Trophoblast cell (in vitro differentiated cells and primary cell): ENCODE data around the gene PPP4R1.

Experiments used
- DNase-seq, 2 donors: peaks; one replicate each; pipeline ENCODE4 v3.0.0-alpha.2; 2016
- H2AFZ ChIP-seq: 2 replicates; pipeline ENCODE4 v1.6.1; 2013; ENCODE audit warnings: low read length, moderate library complexity, mild to moderate bottlenecking; ENCODE audit not compliant: insufficient read depth, poor library complexity
- H2AK5ac ChIP-seq: 2 replicates; pipeline ENCODE4 v1.6.1; 2013; ENCODE audit warnings: mild to moderate bottlenecking, low read length
- H2BK120ac ChIP-seq: 2 replicates; pipeline ENCODE4 v1.6.1; 2013; ENCODE audit warnings: low read length, mild to moderate bottlenecking, moderate library complexity; ENCODE audit not compliant: insufficient read depth, poor library complexity
- H2BK12ac ChIP-seq: 2 replicates; pipeline ENCODE4 v1.6.1; 2013; ENCODE audit warnings: mild to moderate bottlenecking, low read length, moderate library complexity
- H2BK5ac ChIP-seq: 2 replicates; pipeline ENCODE4 v1.6.1; 2013; ENCODE audit warnings: low read length, low read depth, moderate library complexity, mild to moderate bottlenecking; ENCODE audit not compliant: poor library complexity
- H3K14ac ChIP-seq: 2 replicates; pipeline ENCODE4 v1.6.1; 2013; ENCODE audit warnings: mild to moderate bottlenecking, low read length
- H3K18ac ChIP-seq: 2 replicates; pipeline ENCODE4 v1.6.1; 2013; ENCODE audit warnings: mild to moderate bottlenecking, low read length
- H3K23ac ChIP-seq: 2 replicates; pipeline ENCODE4 v1.6.1; 2013; ENCODE audit warnings: low read length
- H3K27ac ChIP-seq: 2 replicates; pipeline ENCODE4 v1.5.1; 2013; ENCODE audit warnings: low read depth, mild to moderate bottlenecking, inconsistent platforms, low read length, moderate library complexity
- H3K27me3 ChIP-seq: 2 replicates; pipeline ENCODE4 v1.6.1; 2013; ENCODE audit warnings: inconsistent platforms, mild to moderate bottlenecking, low read length, moderate library complexity; ENCODE audit not compliant: insufficient read depth
- H3K36me3 ChIP-seq, 2 experiments: 1 replicate in 1 of 2; 2 replicates in 1 of 2; pipeline ENCODE4 v1.6.1; 2013; ENCODE audit warnings: low read length in 2 of 2, mild to moderate bottlenecking in 2 of 2, moderate library complexity in 1 of 2; ENCODE audit not compliant: insufficient read depth in 2 of 2, control insufficient read depth in 1 of 2
- H3K4ac ChIP-seq: 2 replicates; pipeline ENCODE4 v1.6.1; 2013; ENCODE audit warnings: low read depth, mild to moderate bottlenecking, low read length, moderate library complexity
- H3K4me1 ChIP-seq, 2 experiments: 1 replicate in 1 of 2; 2 replicates in 1 of 2; pipeline ENCODE4 v1.6.1; 2013; ENCODE audit warnings: low read length in 2 of 2, mild to moderate bottlenecking in 2 of 2, moderate library complexity in 1 of 2; ENCODE audit not compliant: insufficient read depth in 2 of 2, control insufficient read depth in 1 of 2
- H3K4me2 ChIP-seq: 2 replicates; pipeline ENCODE4 v1.6.1; 2013; ENCODE audit warnings: inconsistent platforms, mild to moderate bottlenecking, low read length, moderate library complexity
- H3K4me3 ChIP-seq: 2 replicates; pipeline ENCODE4 v1.5.1; 2013; ENCODE audit warnings: mild to moderate bottlenecking, low read depth, low read length, inconsistent platforms
- H3K79me1 ChIP-seq: one replicate; pipeline ENCODE4 v1.6.1; 2013; ENCODE audit warnings: low read length
- H3K79me2 ChIP-seq: 2 replicates; pipeline ENCODE4 v1.6.1; 2013; ENCODE audit warnings: low read length, mild to moderate bottlenecking; ENCODE audit not compliant: control insufficient read depth, insufficient read depth, poor library complexity
- H3K9ac ChIP-seq: 2 replicates; pipeline ENCODE4 v1.6.1; 2013; ENCODE audit warnings: mild to moderate bottlenecking, low read length
- H3K9me3 ChIP-seq: 2 replicates; pipeline ENCODE4 v1.6.1; 2013; ENCODE audit warnings: low read depth, mild to moderate bottlenecking, control low read depth, inconsistent platforms, low read length; ENCODE audit not compliant: insufficient read depth
- H4K12ac ChIP-seq: 2 replicates; pipeline ENCODE4 v1.6.1; 2013; ENCODE audit warnings: low read depth, mild to moderate bottlenecking, low read length, moderate library complexity
- H4K8ac ChIP-seq: 2 replicates; pipeline ENCODE4 v1.6.1; 2013; ENCODE audit warnings: low read depth, mild to moderate bottlenecking, low read length, moderate library complexity
- H4K91ac ChIP-seq: one replicate; pipeline ENCODE4 v1.6.1; 2013; ENCODE audit warnings: low read depth, mild to moderate bottlenecking, low read length, moderate library complexity
- WGBS: extraction: QIAGEN DNeasy Blood & Tissue Kit; methylation state at CpG from one replicate; pipeline ENCODE4 v1.1.7; 2013; ENCODE audit warnings: missing lambda C conversion rate; ENCODE audit not compliant: insufficient read length, insufficient coverage; ENCODE audit errors: extremely low coverage; 5-methylcytosine and 5-hydroxymethylcytosine counted together

The PPP4R1 gene

DNA sequence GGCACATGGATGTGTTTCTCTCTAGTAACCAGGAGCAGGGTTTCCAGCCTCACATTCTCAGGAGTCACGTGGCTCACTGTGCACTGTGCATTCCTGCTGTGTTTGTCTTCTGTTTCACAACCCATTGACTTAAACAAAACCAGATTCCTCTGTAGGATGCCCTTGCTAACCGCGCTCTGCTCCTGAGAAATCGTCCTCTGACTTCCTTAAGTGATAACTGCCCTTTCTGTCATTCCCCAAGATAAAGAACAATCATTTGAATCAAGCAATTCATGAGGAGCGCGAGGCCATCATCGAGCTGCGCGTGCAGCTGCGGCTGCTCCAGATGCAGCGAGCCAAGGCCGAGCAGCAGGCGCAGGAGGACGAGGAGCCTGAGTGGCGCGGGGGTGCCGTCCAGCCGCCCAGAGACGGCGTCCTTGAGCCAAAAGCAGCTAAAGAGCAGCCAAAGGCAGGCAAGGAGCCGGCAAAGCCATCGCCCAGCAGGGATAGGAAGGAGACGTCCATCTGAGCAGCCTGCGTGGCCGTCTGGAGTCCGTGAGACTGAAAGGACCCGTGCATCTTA, 78.8 kb downstream of the PPP4R1 start:
- H3K79me1 ChIP-seq, result peaks cover 5% of the 10 kb centered on the region
- H3K36me3 ChIP-seq, result peaks cover 34 to 40% of the 10 kb centered on the region in 2 experiments
- no peaks in the 10 kb centered on the region for H3K27me3 ChIP-seq
- H3K27ac ChIP-seq, result peak overlapping the region; percentile 62
- peak overlapping the region; percentile 27 for H3K14ac ChIP-seq
- peak overlapping the region; percentile 43 for H3K4ac ChIP-seq
- no peak overlapping the region for H3K23ac ChIP-seq
- peaks cover 9 to 13% of the 10 kb centered on the region in 2 experiments for H3K4me1 ChIP-seq
- peak overlapping the region; percentile 25 for H3K18ac ChIP-seq
- no peak overlapping the region for H3K9ac ChIP-seq
- no peak overlapping the region for H3K4me3 ChIP-seq
- H4K12ac ChIP-seq, result no peak overlapping the region
- H2BK120ac ChIP-seq, result no peak overlapping the region
- peak; percentile 63 to 73 for DNase-seq
- H3K4me2 ChIP-seq, result no peak overlapping the region
- peak overlapping the region; percentile 39 for H4K91ac ChIP-seq
- H2BK5ac ChIP-seq, result peak overlapping the region; percentile 67
- H3K79me2 ChIP-seq, result peaks cover 2% of the 10 kb centered on the region
- peak overlapping the region; percentile 29 for H2BK12ac ChIP-seq
- H2AK5ac ChIP-seq, result peak overlapping the region; percentile 7
- H3K9me3 ChIP-seq, result peaks cover 2% of the 10 kb centered on the region
- WGBS, result no CpG with 5 or more reads among the region's 27 CpGs
- H4K8ac ChIP-seq, result no peak overlapping the region
- H2AFZ ChIP-seq, result no peak overlapping the region

GRCh38 chr18:9534844-9535243, 79.5 kb downstream of the PPP4R1 start:
- H2AFZ ChIP-seq, result no peak overlapping the region
- H3K9ac ChIP-seq, result no peak overlapping the region
- no peak overlapping the region for H2BK5ac ChIP-seq
- H3K79me2 ChIP-seq, result peaks cover 2% of the 10 kb centered on the region
- no peak overlapping the region for H3K4me3 ChIP-seq
- no peak overlapping the region for H2BK120ac ChIP-seq
- H3K27ac ChIP-seq, result no peak overlapping the region
- no peak overlapping the region for H2AK5ac ChIP-seq
- no peak overlapping the region for H4K91ac ChIP-seq
- peaks cover 2% of the 10 kb centered on the region for H3K9me3 ChIP-seq
- H3K36me3 ChIP-seq, result peaks cover 32 to 34% of the 10 kb centered on the region in 2 experiments
- no CpG with 5 or more reads among the region's 11 CpGs for WGBS
- H4K8ac ChIP-seq, result no peak overlapping the region
- no peak overlapping the region for H3K4me2 ChIP-seq
- peak overlapping the region; percentile 73 for H3K18ac ChIP-seq
- DNase-seq, result no peak
- H3K79me1 ChIP-seq, result peaks cover 5% of the 10 kb centered on the region
- H3K14ac ChIP-seq, result no peak overlapping the region
- H3K27me3 ChIP-seq, result no peaks in the 10 kb centered on the region
- no peak overlapping the region for H3K23ac ChIP-seq
- no peak overlapping the region for H4K12ac ChIP-seq
- peaks cover 9 to 13% of the 10 kb centered on the region in 2 experiments for H3K4me1 ChIP-seq
- no peak overlapping the region for H3K4ac ChIP-seq
- no peak overlapping the region for H2BK12ac ChIP-seq

GRCh38 chr18:9531791-9532410, 82.5 kb downstream of the PPP4R1 start:
- H4K12ac ChIP-seq, result no peak overlapping the region
- peaks cover 29 to 31% of the 10 kb centered on the region in 2 experiments for H3K36me3 ChIP-seq
- H3K4ac ChIP-seq, result no peak overlapping the region
- DNase-seq, result peak; percentile 89 to 97
- H3K4me3 ChIP-seq, result no peak overlapping the region
- H2BK5ac ChIP-seq, result peak overlapping the region; percentile 27
- no peak overlapping the region for H2AK5ac ChIP-seq
- H2BK12ac ChIP-seq, result no peak overlapping the region
- H4K91ac ChIP-seq, result no peak overlapping the region
- no peak overlapping the region for H4K8ac ChIP-seq
- H3K4me1 ChIP-seq, result peaks cover 9 to 13% of the 10 kb centered on the region in 2 experiments
- H3K79me1 ChIP-seq, result peaks cover 5% of the 10 kb centered on the region
- H3K4me2 ChIP-seq, result no peak overlapping the region
- peak overlapping the region; percentile 48 for H3K27ac ChIP-seq
- H3K79me2 ChIP-seq, result peaks cover 2% of the 10 kb centered on the region
- H3K18ac ChIP-seq, result no peak overlapping the region
- no peak overlapping the region for H3K23ac ChIP-seq
- no peaks in the 10 kb centered on the region for H3K27me3 ChIP-seq
- no CpG with 5 or more reads among the region's 7 CpGs for WGBS
- no peak overlapping the region for H3K14ac ChIP-seq
- H2BK120ac ChIP-seq, result no peak overlapping the region
- H3K9me3 ChIP-seq, result peaks cover 3% of the 10 kb centered on the region
- no peak overlapping the region for H3K9ac ChIP-seq
- H2AFZ ChIP-seq, result no peak overlapping the region

DNA sequence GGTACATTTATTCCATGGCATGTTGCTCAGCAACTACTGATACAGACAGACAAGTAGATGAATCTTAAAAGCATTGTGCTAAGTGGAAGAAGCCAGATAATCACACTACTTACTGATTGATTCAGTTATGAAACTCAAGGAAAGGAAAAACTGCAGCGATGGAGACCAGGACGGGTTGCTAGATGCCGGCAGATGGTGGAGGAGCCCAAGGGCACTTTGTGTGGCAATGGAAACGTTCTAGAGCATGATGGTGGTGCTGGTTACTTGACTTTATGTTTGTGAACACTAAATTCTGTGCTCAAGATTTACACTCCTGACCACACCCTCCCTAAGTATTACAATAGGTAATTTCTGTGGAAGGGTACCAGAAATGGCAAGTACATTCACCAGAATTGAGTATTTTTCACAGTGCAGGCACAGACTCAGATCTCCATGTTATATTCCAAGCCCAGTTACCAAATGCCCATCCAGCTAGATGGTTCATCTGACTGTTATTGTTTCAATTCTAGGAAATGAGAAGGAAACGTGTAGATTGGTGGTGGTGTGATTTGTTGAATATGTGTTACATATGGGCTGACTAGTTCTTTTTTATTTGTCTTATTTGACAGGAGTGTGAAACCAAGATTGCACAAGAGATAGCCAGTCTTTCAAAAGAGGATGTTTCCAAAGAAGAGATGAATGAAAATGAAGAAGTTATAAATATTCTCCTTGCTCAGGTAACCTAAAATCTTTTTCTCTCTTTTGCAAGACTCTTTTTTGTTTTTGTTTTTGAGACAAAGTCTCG, 83.9 kb downstream of the PPP4R1 start:
- Histone ChIP-seq H3K14ac (no peak overlapping the region), H4K91ac (no peak overlapping the region), H3K9me3 (peaks cover 2% of the 10 kb centered on the region), H2BK12ac (no peak overlapping the region), H3K27ac (no peak overlapping the region), H2AK5ac (no peak overlapping the region), H3K9ac (no peak overlapping the region), H3K79me1 (peaks cover 2% of the 10 kb centered on the region), H3K36me3 (peaks cover 21 to 29% of the 10 kb centered on the region in 2 experiments), H3K4me3 (no peak overlapping the region), H3K4ac (no peak overlapping the region), H3K23ac (no peak overlapping the region), H4K8ac (no peak overlapping the region), H3K4me2 (no peak overlapping the region), H4K12ac (no peak overlapping the region), H2BK5ac (no peak overlapping the region), H3K4me1 (peaks cover 5 to 11% of the 10 kb centered on the region in 2 experiments), H3K79me2 (no peaks in the 10 kb centered on the region), H3K18ac (no peak overlapping the region), H2AFZ (no peak overlapping the region), H2BK120ac (no peak overlapping the region), H3K27me3 (no peaks in the 10 kb centered on the region)
- no CpG with 5 or more reads among the region's 6 CpGs for WGBS
- DNase-seq, result peak; percentile 78 to 83
